K562 (cell line): Measurements from ENCODE around the gene EGR1. TPM values are rescaled to one million over a fixed set of nuclear protein-coding genes. Genes with fewer than 3 reads are reported as not detected.

ENCODE experiments used
- ARID2 ChIP-seq: fragments of 450-650 bp; IDR thresholded peaks from 2 replicates; pipeline ENCODE4 v1.6.1; 2017; ENCODE audit warnings: antibody characterized with exemption, mild to moderate bottlenecking
- CBX3 ChIP-seq, 2 experiments: IDR thresholded peaks; 1 replicate in 1 of 2; 2 replicates in 1 of 2; pipeline ENCODE4 v1.6.1; 2012; ENCODE audit warnings: inconsistent platforms in 2 of 2, low read length in 2 of 2, borderline replicate concordance in 1 of 2, control low read depth in 1 of 2
- CHD1 ChIP-seq: fragments of 200-600 bp; sonication (generic); IDR thresholded peaks from one replicate; pipeline ENCODE4 v1.6.1; 2012; ENCODE audit warnings: mild to moderate bottlenecking, moderate library complexity, low read length, inconsistent platforms
- ETV6 ChIP-seq, 3 experiments: fragments of 150-350 bp in 1 of 3; sonication (generic) in 1 of 3; formaldehyde crosslinking in 1 of 3; IDR thresholded peaks; 2 replicates each; pipeline versions ENCODE4 v1.6.1 to v1.8.0; 2014 to 2022; ENCODE audit warnings: borderline replicate concordance in 2 of 3, low read depth in 2 of 3, antibody characterized with exemption in 1 of 3, low read length in 1 of 3, mild to moderate bottlenecking in 1 of 3, missing genetic modification reagents in 1 of 3
- HDAC3 ChIP-seq: fragments of 450-650 bp; IDR thresholded peaks from 2 replicates; pipeline ENCODE4 v1.6.1; 2018; ENCODE audit warnings: borderline replicate concordance, mild to moderate bottlenecking, moderate library complexity; ENCODE audit not compliant: partially characterized antibody
- HNRNPH1 ChIP-seq: fragments of 200-400 bp; formaldehyde crosslinking; optimal IDR thresholded peaks from 2 replicates; pipeline ENCODE3; 2017; ENCODE audit warnings: low read depth, mild to moderate bottlenecking, low read length, moderate library complexity
- HNRNPK ChIP-seq: fragments of 200-400 bp; formaldehyde crosslinking; IDR thresholded peaks from one replicate; pipeline ENCODE4 v1.6.1; 2018; ENCODE audit warnings: mild to moderate bottlenecking, low read depth, low read length; ENCODE audit not compliant: poor library complexity, severe bottlenecking
- ILF3 ChIP-seq: fragments of 450-650 bp; IDR thresholded peaks from 2 replicates; pipeline ENCODE4 v1.6.1; 2018; ENCODE audit warnings: antibody characterized with exemption, mild to moderate bottlenecking, moderate library complexity, borderline replicate concordance
- MYBL2 ChIP-seq, 2 experiments: fragments of 450-650 bp in 1 of 2; sonication (generic) in 1 of 2; formaldehyde crosslinking in 1 of 2; IDR thresholded peaks; 2 replicates each; pipeline versions ENCODE4 v1.6.1 to v1.8.1; 2017 to 2022; ENCODE audit warnings: borderline replicate concordance in 1 of 2, inconsistent platforms in 1 of 2, low read depth in 1 of 2, mild to moderate bottlenecking in 1 of 2, missing genetic modification reagents in 1 of 2, moderate library complexity in 1 of 2
- NFATC3 ChIP-seq: fragments of 450-650 bp; IDR thresholded peaks from 2 replicates; pipeline ENCODE4 v1.6.1; 2017; ENCODE audit warnings: mild to moderate bottlenecking
- NFIC ChIP-seq: fragments of 450-650 bp; IDR thresholded peaks from 2 replicates; pipeline ENCODE4 v1.6.1; 2017; ENCODE audit warnings: mild to moderate bottlenecking, inconsistent platforms
- PRPF4 ChIP-seq: fragments of 200-400 bp; formaldehyde crosslinking; IDR thresholded peaks from one replicate; pipeline ENCODE4 v1.6.1; 2017; ENCODE audit warnings: low read length, low read depth, mild to moderate bottlenecking; ENCODE audit not compliant: insufficient read depth, poor library complexity, severe bottlenecking
- PURB ChIP-seq: sonication (generic); formaldehyde crosslinking; IDR thresholded peaks from 2 replicates; pipeline ENCODE4 v1.9.0; 2021; ENCODE audit warnings: low read depth, mild to moderate bottlenecking, missing genetic modification reagents
- RBM14 ChIP-seq: fragments of 200-400 bp; formaldehyde crosslinking; IDR thresholded peaks from 2 replicates; pipeline ENCODE4 v1.6.1; 2018; ENCODE audit warnings: low read depth, mild to moderate bottlenecking, low read length, moderate library complexity, borderline replicate concordance; ENCODE audit not compliant: insufficient read depth
- RBM15 ChIP-seq: fragments of 200-400 bp; formaldehyde crosslinking; IDR thresholded peaks from 2 replicates; pipeline ENCODE4 v1.6.1; 2018; ENCODE audit warnings: mild to moderate bottlenecking, low read length, moderate library complexity; ENCODE audit not compliant: insufficient read depth
- RBM25 ChIP-seq: fragments of 200-400 bp; formaldehyde crosslinking; IDR thresholded peaks from 2 replicates; pipeline ENCODE4 v1.6.1; 2018; ENCODE audit warnings: low read length, low read depth, moderate library complexity; ENCODE audit not compliant: severe bottlenecking
- TARDBP ChIP-seq: fragments of 450-650 bp; IDR thresholded peaks from 2 replicates; pipeline ENCODE4 v1.6.1; 2016
- TCF7L2 ChIP-seq: fragments of 150-350 bp; IDR thresholded peaks from 2 replicates; pipeline ENCODE4 v1.6.1; 2016; ENCODE audit warnings: low read depth, mild to moderate bottlenecking, low read length, moderate library complexity
- TGIF2 ChIP-seq: sonication (generic); formaldehyde crosslinking; IDR thresholded peaks from 2 replicates; pipeline ENCODE4 v1.8.1; 2022; ENCODE audit warnings: mild to moderate bottlenecking, missing genetic modification reagents, moderate library complexity
- TOE1 ChIP-seq, 2 experiments: fragments of 450-650 bp in 1 of 2; sonication (generic) in 1 of 2; formaldehyde crosslinking in 1 of 2; IDR thresholded peaks; 2 replicates each; pipeline versions ENCODE4 v1.7.1 to v1.8.0; 2016 to 2022; ENCODE audit warnings: borderline replicate concordance in 2 of 2, mild to moderate bottlenecking in 2 of 2, antibody characterized with exemption in 1 of 2, inconsistent platforms in 1 of 2, low read depth in 1 of 2, missing genetic modification reagents in 1 of 2, moderate library complexity in 1 of 2
- ZNF274 ChIP-seq: IDR thresholded peaks from 2 replicates; pipeline ENCODE4 v1.6.1; 2011; ENCODE audit warnings: low read depth, mild to moderate bottlenecking, low read length, moderate library complexity, borderline replicate concordance
- ZNF282 ChIP-seq: sonication (generic); formaldehyde crosslinking; IDR thresholded peaks from 2 replicates; pipeline ENCODE4 v1.8.1; 2023; ENCODE audit warnings: missing genetic modification reagents
- ZNF408 ChIP-seq: fragments of 250-450 bp; sonication (Bioruptor Pico); IDR thresholded peaks from 2 replicates; pipeline ENCODE4 v1.4.0; 2020; ENCODE audit warnings: low read depth, mild to moderate bottlenecking, moderate library complexity
- ZNF778 ChIP-seq: fragments of 450-650 bp; formaldehyde crosslinking; IDR thresholded peaks from 2 replicates; pipeline ENCODE4 v1.4.0; 2020; ENCODE audit warnings: mild to moderate bottlenecking, moderate library complexity
- polyA plus RNA-seq, 8 experiments: library from polyadenylated mRNA; depleted of rRNA in 4 of 8; stranded (reverse) in 5 of 8; unstranded in 3 of 8; fragments of >200 nt; fragmentation: Nextera tagmentation in 2 of 8; fragmentation: Illumina TruSeq in 1 of 8; extraction: Ambion mirVana in 2 of 8; extraction: Trizol in 1 of 8; gene quantifications; 2 replicates each; pipeline versions ENCODE4 v1.2.1 to v1.2.3, GENCODE V29; 2011 to 2014; ENCODE audit warnings: inconsistent platforms in 1 of 8, missing spikeins in 1 of 8
- total RNA-seq, 7 experiments: library from RNA; depleted of rRNA in 6 of 7; stranded (reverse); fragments of >200 nt in 6 of 7; fragmentation: Illumina TruSeq in 2 of 7; extraction: Trizol in 2 of 7; gene quantifications; 2 replicates each; pipeline versions ENCODE4 v1.2.1 to v1.2.3, GENCODE V29; 2011 to 2021; ENCODE audit warnings: low replicate concordance in 1 of 7
- TF ChIP-seq, protein P1 (sequence below): conservative IDR thresholded peaks from 2 replicates; pipeline ENCODE4 v1.6.1; 2011; ENCODE audit warnings: low read depth, mild to moderate bottlenecking, low read length; ENCODE audit not compliant: control insufficient read depth

EGR1 gene
- total and polyA plus RNA-seq, 9 of the 15 experiments (the other 6 are each of a cell fraction or from before 2014, with no cell fraction given): 1.3 to 132 (median 21.5) TPM

DNA sequence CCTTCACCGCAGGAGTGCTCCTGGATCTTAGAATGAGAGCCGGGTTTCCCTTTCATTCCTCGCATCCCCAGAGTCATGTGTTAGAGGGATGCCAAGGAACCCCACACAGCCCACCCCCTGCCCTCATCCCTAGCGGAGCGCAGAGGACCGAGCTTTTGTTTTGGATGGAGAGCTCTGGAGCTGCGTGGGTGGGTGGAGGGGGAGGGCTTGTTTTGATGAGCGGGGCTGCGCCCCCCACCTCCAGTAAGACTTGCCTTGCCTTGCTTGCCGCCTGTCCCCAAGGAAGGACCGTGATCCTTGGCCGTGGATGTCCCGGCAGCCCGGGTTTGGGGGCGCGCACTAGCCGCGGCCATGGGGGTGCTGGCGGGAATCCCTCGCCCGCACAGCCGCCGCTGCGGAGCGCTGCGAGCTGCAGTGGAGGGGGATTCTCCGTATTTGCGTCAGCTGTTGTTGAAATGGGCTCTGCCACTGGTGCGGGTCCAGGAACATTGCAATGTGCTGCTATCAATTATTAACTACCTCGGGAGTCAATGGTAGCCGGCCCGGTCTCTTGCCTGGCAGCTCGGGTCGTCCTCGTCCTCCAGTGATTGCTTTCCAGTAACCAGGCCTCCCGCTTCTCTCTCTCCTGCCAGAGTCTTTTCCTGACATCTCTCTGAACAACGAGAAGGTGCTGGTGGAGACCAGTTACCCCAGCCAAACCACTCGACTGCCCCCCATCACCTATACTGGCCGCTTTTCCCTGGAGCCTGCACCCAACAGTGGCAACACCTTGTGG, 1.0 kb downstream of the EGR1 start (continued):
- TF ChIP-seq ILF3 (peak; percentile 95; the same call in 1 of the 2 replicates), ZNF778 (no peak), TARDBP (no peak), RBM25 (no peak), MYBL2 (IDR thresholded peaks at IDR 0.05; ENCODE audit: low read depth) (no peak), MYBL2 (CRISPR knock-in tag; IDR thresholded peaks at IDR 0.05; ENCODE audit: borderline replicate concordance) (no peak), HNRNPH1 (peak; percentile 61), CBX3 (IDR thresholded peaks at IDR 0.05; ENCODE audit: borderline replicate concordance in 1 of 2, low read length in 2 of 2) (0 out of 3 replicates have a peak, but pooled peaks of 1 of the 2 experiments have one; percentile 10), PURB (CRISPR knock-in tag) (no peak), CHD1 (peak; percentile 85), RBM15 (peak; percentile 87; the same call in 1 of the 2 replicates), NFATC3 (no peak), TGIF2 (CRISPR knock-in tag) (peak; percentile 81; the same call in 1 of the 2 replicates), TOE1 (IDR thresholded peaks at IDR 0.05; ENCODE audit: borderline replicate concordance) (peak; percentile 18; the same call in 1 of the 2 replicates), TOE1 (CRISPR knock-in tag; IDR thresholded peaks at IDR 0.05; ENCODE audit: borderline replicate concordance, low read depth) (no peak), PRPF4 (peak; percentile 91), ZNF282 (CRISPR knock-in tag) (0 out of 2 replicates have a peak, but pooled peaks have one; percentile 14), HDAC3 (peak; percentile 21), TCF7L2 (no peak), ZNF408 (CRISPR knock-in tag) (no peak), ETV6 (IDR thresholded peaks at IDR 0.05; ENCODE audit: borderline replicate concordance in 1 of 2, low read depth in 2 of 2, low read length in 1 of 2) (no peak), ETV6 (CRISPR knock-in tag; IDR thresholded peaks at IDR 0.05; ENCODE audit: borderline replicate concordance) (0 out of 2 replicates have a peak, but pooled peaks have one; percentile 6), ARID2 (no peak), RBM14 (peak; percentile 98; the same call in 1 of the 2 replicates), ZNF274 (0 out of 2 replicates have a peak, but pooled peaks have one; percentile 17), HNRNPK (peak; percentile 38), NFIC (peak; percentile 23)
- TF ChIP-seq, protein P1, sequence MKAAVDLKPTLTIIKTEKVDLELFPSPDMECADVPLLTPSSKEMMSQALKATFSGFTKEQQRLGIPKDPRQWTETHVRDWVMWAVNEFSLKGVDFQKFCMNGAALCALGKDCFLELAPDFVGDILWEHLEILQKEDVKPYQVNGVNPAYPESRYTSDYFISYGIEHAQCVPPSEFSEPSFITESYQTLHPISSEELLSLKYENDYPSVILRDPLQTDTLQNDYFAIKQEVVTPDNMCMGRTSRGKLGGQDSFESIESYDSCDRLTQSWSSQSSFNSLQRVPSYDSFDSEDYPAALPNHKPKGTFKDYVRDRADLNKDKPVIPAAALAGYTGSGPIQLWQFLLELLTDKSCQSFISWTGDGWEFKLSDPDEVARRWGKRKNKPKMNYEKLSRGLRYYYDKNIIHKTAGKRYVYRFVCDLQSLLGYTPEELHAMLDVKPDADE: peak; percentile 70
